Measurements from ENCODE around the gene UCHL1. TPM values are rescaled to one million over a fixed set of nuclear protein-coding genes. Genes with fewer than 3 reads are reported as not detected.
A peak's percentile ranks its signal among the peaks of the same experiment; 100 is the strongest.

Gene UCHL1
- polyA plus RNA-seq, 2 of the 4 experiments (the other 2 are of a cell fraction), result 953 to 1,819 TPM

- TF ChIP-seq CEBPB (IDR thresholded peaks at IDR 0.05) (peak in 1 of 2 experiments; percentile 8; a peak in 1 of 4 replicates), SMC3 (IDR thresholded peaks at IDR 0.05) (peak; percentile 84), NR3C1 (IDR thresholded peaks at IDR 0.05) (no peak), HOXB5 (CRISPR knock-in tag; IDR thresholded peaks at IDR 0.05) (no peak), RAD21 (conservative IDR thresholded peaks at IDR 0.05 in 1 of 2, IDR thresholded peaks at IDR 0.05 in 1 of 2) (peak; percentile 93 to 98), CTCF (IDR thresholded peaks at IDR 0.05) (peak; percentile 78)
- ChIA-PET CTCF (interaction anchor here (0.6 to 6.3 kb wide), 37 partner anchors 9 to 682 kb away, joined by 3 to 81 read pairs (median 5); no protein-coding TSS in a partner anchor), POLR2A (interaction anchor here (0.8 to 1.1 kb wide), 3 partner anchors 24 to 80 kb away, joined by 3 to 4 read pairs (median 3); partner anchors contain the start of gene UCHL1)
- peak; percentile 81 to 84 for DNase-seq (ENCODE audit: low read depth in 1 of 2, low spot score in 1 of 2)
- Histone ChIP-seq H3K4me1 (peaks cover 30% of the 10 kb centered on the region), H3K4me2 (peak overlapping the region; percentile 26; the same call in 2 of the 3 replicates), H3K9me3 (no peaks in the 10 kb centered on the region), H3K27ac (peak overlapping the region; percentile 18 to 62; a peak in 5 of 6 replicates), H3K4me3 (no peak overlapping the region)
- FAIRE-seq, result peak; percentile 36
- 15% methylated on average over 7 of the region's 7 CpGs for WGBS (ENCODE audit: missing lambda C conversion rate)
- ATAC-seq, result peak; percentile 96 to 97
Observed at GRCh38 chr4:41281038-41281634, 24.4 kb downstream of the UCHL1 start.

GRCh38 chr4:41282366-41282765 lies 25.6 kb downstream of the UCHL1 start:
- no peak for TF ChIP-seq CHD2 (IDR thresholded peaks at IDR 0.05; ENCODE audit: low read length, partially characterized antibody)
- no peak for TF ChIP-seq PBX3 (IDR thresholded peaks at IDR 0.05)
- no peak for TF ChIP-seq CHD4 (IDR thresholded peaks at IDR 0.05; ENCODE audit: borderline replicate concordance)
- no peak for TF ChIP-seq FOSB (CRISPR knock-in tag; IDR thresholded peaks at IDR 0.05)
- no peak for TF ChIP-seq MAX (IDR thresholded peaks at IDR 0.05)
- TF ChIP-seq BCL3 (IDR thresholded peaks at IDR 0.05), result no peak
- no peak for TF ChIP-seq ZSCAN20 (CRISPR knock-in tag; IDR thresholded peaks at IDR 0.05)
- TF ChIP-seq MAFK (IDR thresholded peaks at IDR 0.05; ENCODE audit: partially characterized antibody), result no peak
- TF ChIP-seq RNF2 (IDR thresholded peaks at IDR 0.05; ENCODE audit: borderline replicate concordance, low read depth), result no peak
- TF ChIP-seq HES2 (IDR thresholded peaks at IDR 0.05), result no peak
- no peak for TF ChIP-seq NFE2L2 (conservative IDR thresholded peaks at IDR 0.05; ENCODE audit: low read length)
- no peak for TF ChIP-seq KDM1A (IDR thresholded peaks at IDR 0.05; ENCODE audit: low read depth)
- no peak for TF ChIP-seq JUN (IDR thresholded peaks at IDR 0.05)
- no peak for TF ChIP-seq MYC (IDR thresholded peaks at IDR 0.05; ENCODE audit: borderline replicate concordance, low read length)
- no peak for TF ChIP-seq ELK1 (IDR thresholded peaks at IDR 0.05; ENCODE audit: low read depth, low read length)
- FAIRE-seq (no peak), DNase-seq (ENCODE audit: low read depth in 1 of 2, low spot score in 1 of 2) (no peak)

More at GRCh38 chr4:41282366-41282765, 25.6 kb downstream of the UCHL1 start:
- peaks cover 42% of the 10 kb centered on the region for H3K4me1 ChIP-seq
- no peak for ATAC-seq
- H3K27ac ChIP-seq, result peak overlapping the region; percentile 18 to 40; a peak in 4 of 6 replicates
- ChIA-PET CTCF (interaction anchor here (0.6 to 6.3 kb wide), 8 partner anchors 16 to 630 kb away, joined by 3 to 81 read pairs (median 6); no protein-coding TSS in a partner anchor), POLR2A (no interaction called here)
- no peak overlapping the region for H3K4me2 ChIP-seq
- H3K9me3 ChIP-seq, result no peaks in the 10 kb centered on the region
- WGBS (ENCODE audit: missing lambda C conversion rate), result 3% methylated on average over 1 of the region's 1 CpG
- no peak overlapping the region for H3K4me3 ChIP-seq
